ENCODE data around the gene PARM1.

Gene PARM1

GRCh38 chr4:74932832-74933561 lies at the start of gene PARM1:
TSS of gene PARM1 (plus strand) at chr4:74933116. CDS start at chr4:74933328, 212 bp downstream.
- peak; percentile 52 for DNase-seq

GRCh38 chr4:74884266-74884665 lies 48.6 kb upstream of the PARM1 start:
- no peak for DNase-seq

GRCh38 chr4:74886484-74886883 lies 46.4 kb upstream of the PARM1 start:
- DNase-seq, result peak; percentile 27

GRCh38 chr4:74890341-74890740 lies 42.6 kb upstream of the PARM1 start:
- no peak for DNase-seq

- DNase-seq, result no peak
Observed at GRCh38 chr4:74891037-74891436, 41.9 kb upstream of the PARM1 start.

- no peak for DNase-seq
Observed at GRCh38 chr4:74893171-74893570, 39.7 kb upstream of the PARM1 start.

GRCh38 chr4:74896595-74896994 lies 36.3 kb upstream of the PARM1 start:
- DNase-seq, result no peak

GRCh38 chr4:74897386-74897785 lies 35.5 kb upstream of the PARM1 start:
- no peak for DNase-seq

- no peak for DNase-seq
Observed at GRCh38 chr4:74900862-74901261, 32.1 kb upstream of the PARM1 start.

- no peak for DNase-seq
Observed at GRCh38 chr4:74904509-74905065, 28.3 kb upstream of the PARM1 start.

- DNase-seq, result no peak
Observed at GRCh38 chr4:74906771-74907170, 26.1 kb upstream of the PARM1 start.

GRCh38 chr4:74919783-74920182 lies 13.1 kb upstream of the PARM1 start:
- DNase-seq, result no peak

GRCh38 chr4:74920704-74921103 lies 12.2 kb upstream of the PARM1 start:
- no peak for DNase-seq

GRCh38 chr4:74921490-74921889 lies 11.4 kb upstream of the PARM1 start:
- no peak for DNase-seq

GRCh38 chr4:74926007-74926406 lies 6.9 kb upstream of the PARM1 start:
- no peak for DNase-seq

- no peak for DNase-seq
Observed at GRCh38 chr4:74930162-74930561, 2.8 kb upstream of the PARM1 start.

GRCh38 chr4:74931376-74931775 lies 1.5 kb upstream of the PARM1 start:
- DNase-seq, result no peak

GRCh38 chr4:74932010-74932409 lies 906 bp upstream of the PARM1 start:
- DNase-seq, result no peak

GRCh38 chr4:74933562-74934015 lies 673 bp downstream of the PARM1 start:
- no peak for DNase-seq

- DNase-seq, result no peak
Observed at GRCh38 chr4:74934016-74934831, 1.3 kb downstream of the PARM1 start.

GRCh38 chr4:74934888-74935287 lies 2.0 kb downstream of the PARM1 start:
- no peak for DNase-seq

GRCh38 chr4:74941123-74941522 lies 8.2 kb downstream of the PARM1 start:
- DNase-seq, result no peak

GRCh38 chr4:74942251-74942917 lies 9.5 kb downstream of the PARM1 start:
- DNase-seq, result no peak

- DNase-seq, result no peak
Observed at GRCh38 chr4:74942918-74943253, 10.0 kb downstream of the PARM1 start.
